LNCAP (cell line): ENCODE results near the gene MAB21L4.

Experiments
- CTCF ChIP-seq: fragments of 450-650 bp; IDR thresholded peaks from 2 replicates; pipeline ENCODE4 v1.5.1; 2017; ENCODE audit warnings: mild to moderate bottlenecking

MAB21L4 gene

GRCh38 chr2:240887631-240888030, 8.3 kb downstream of the MAB21L4 start:
- no peak for TF ChIP-seq CTCF

- TF ChIP-seq CTCF: no peak
Observed at GRCh38 chr2:240886678-240887609, 9.0 kb downstream of the MAB21L4 start.

GRCh38 chr2:240886023-240886565, 9.9 kb downstream of the MAB21L4 start:
- no peak for TF ChIP-seq CTCF

GRCh38 chr2:240885566-240885965, 10.4 kb downstream of the MAB21L4 start:
- TF ChIP-seq CTCF: no peak

GRCh38 chr2:240884745-240885144, 11.2 kb downstream of the MAB21L4 start:
- TF ChIP-seq CTCF: no peak

- TF ChIP-seq CTCF: no peak
Observed at GRCh38 chr2:240884221-240884620, 11.7 kb downstream of the MAB21L4 start.

GRCh38 chr2:240881913-240882312, 14.0 kb downstream of the MAB21L4 start:
- TF ChIP-seq CTCF: no peak
